ENCODE results near the gene UQCC5. TPM values are rescaled to one million over a fixed set of nuclear protein-coding genes. Genes with fewer than 3 reads are reported as not detected.

The UQCC5 gene
- total RNA-seq, 2 donors from 2014 or later: 4.9 to 8.0 TPM

DNA sequence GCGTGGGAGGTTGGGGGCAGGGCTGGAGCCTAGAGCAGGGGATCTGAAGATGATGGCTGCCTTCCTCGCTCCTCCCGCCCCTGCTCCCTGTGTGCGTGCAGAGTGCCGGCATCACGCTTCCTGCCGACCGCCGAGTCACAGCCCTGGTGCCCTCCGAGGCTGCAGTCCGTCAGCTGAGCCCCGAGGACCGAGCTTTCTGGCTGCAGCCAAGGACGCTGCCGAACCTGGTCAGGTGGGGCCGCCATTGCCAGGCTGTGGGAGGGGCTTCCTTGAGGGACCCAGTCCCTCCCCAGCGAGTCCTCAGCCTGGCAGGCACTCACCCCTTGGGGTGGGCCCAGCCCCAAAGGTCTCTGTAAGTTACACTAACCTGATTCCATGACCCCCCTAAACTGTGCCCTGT lies 23.7 kb upstream of the UQCC5 start:
- Mint-ChIP-seq H3K4me1 (no peaks in the 10 kb centered on the region), H3K27me3 (no peaks in the 10 kb centered on the region), H3K4me3 (no peak overlapping the region), H3K36me3 (ENCODE audit: low read depth) (no peaks in the 10 kb centered on the region), H3K27ac (no peak overlapping the region)
- no peak for DNase-seq
- no peaks in the 10 kb centered on the region for H3K9me3 ChIP-seq (ENCODE audit: control insufficient read depth, low read length, poor library complexity, severe bottlenecking)
- ATAC-seq: no peak

DNA sequence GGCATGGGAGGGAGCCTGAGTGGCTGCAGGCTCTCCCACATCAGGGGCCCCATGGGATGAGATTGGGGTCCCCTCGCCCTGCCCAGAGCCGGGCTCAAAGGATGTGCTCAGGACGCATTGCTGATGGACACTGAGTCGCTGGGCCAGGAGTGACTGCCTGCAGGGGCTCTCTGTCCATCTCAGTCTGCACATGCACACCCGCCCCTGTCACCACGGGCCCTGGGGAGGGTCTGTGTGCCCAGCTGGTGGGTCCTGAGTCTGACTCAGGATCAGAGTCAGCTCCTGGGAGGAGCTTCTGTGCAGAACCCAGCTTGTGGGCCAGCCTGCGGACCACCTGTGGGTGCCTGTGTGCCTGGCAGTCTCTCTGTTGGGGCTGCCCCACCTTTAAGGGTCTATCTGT lies 23.1 kb upstream of the UQCC5 start:
- Mint-ChIP-seq H3K4me1 (no peaks in the 10 kb centered on the region), H3K36me3 (ENCODE audit: low read depth) (no peaks in the 10 kb centered on the region), H3K27me3 (no peaks in the 10 kb centered on the region), H3K4me3 (no peak overlapping the region), H3K27ac (no peak overlapping the region)
- no peaks in the 10 kb centered on the region for H3K9me3 ChIP-seq (ENCODE audit: control insufficient read depth, low read length, poor library complexity, severe bottlenecking)
- ATAC-seq (no peak), DNase-seq (no peak)

DNA sequence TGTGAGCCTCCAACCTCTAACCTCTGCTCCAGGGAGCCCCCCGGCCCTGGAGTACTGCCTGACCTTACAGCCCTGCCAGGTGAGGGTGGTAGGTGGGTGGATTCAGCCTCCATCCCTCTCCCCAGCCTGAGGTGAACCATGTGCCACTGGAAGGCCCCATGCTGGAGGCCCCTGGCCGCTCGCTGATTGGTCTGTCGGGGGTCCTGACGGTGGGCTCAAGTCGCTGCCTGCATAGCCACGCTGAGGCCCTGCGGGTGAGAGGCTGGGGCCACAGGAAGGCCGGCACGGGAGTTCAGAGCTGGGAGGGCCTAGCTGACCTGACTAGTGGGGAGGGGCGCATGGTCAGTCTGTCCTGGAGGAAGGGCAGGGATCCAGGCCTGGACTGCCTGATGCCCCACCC lies 21.8 kb upstream of the UQCC5 start:
- no peaks in the 10 kb centered on the region for H3K27me3 Mint-ChIP-seq
- ATAC-seq: no peak
- no peaks in the 10 kb centered on the region for H3K36me3 Mint-ChIP-seq (ENCODE audit: low read depth)

DNA sequence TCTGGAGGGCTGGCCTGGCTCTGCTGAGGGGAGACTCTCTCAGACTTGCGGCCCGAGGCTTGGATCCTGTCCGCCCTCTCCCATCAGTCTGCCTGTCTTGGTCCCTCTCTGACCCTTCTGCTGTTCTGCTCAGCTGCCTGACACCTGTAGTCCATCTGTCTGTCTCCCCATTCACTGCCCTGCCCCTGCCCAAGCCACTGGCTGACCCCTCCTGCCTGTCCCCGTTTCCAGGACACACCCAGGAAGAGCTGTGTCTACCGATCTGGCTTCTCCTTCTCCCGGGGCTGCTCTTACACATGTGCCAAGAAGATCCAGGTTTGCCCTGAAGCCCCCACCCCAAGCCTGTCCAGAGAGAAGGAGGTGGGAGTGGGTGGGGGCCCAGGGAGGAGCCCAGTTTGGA lies 21.2 kb upstream of the UQCC5 start:
- no peaks in the 10 kb centered on the region for H3K9me3 ChIP-seq (ENCODE audit: control insufficient read depth, low read length, poor library complexity, severe bottlenecking)
- Mint-ChIP-seq H3K27ac (no peak overlapping the region), H3K4me1 (no peaks in the 10 kb centered on the region), H3K27me3 (no peaks in the 10 kb centered on the region), H3K36me3 (ENCODE audit: low read depth) (no peaks in the 10 kb centered on the region), H3K4me3 (no peak overlapping the region)
- no peak for DNase-seq
- no peak for ATAC-seq

More for the DNA sequence above, 21.8 kb upstream of the UQCC5 start:
- Mint-ChIP-seq H3K27ac (no peak overlapping the region), H3K4me3 (no peak overlapping the region), H3K4me1 (no peaks in the 10 kb centered on the region)
- DNase-seq: no peak
- no peaks in the 10 kb centered on the region for H3K9me3 ChIP-seq (ENCODE audit: control insufficient read depth, low read length, poor library complexity, severe bottlenecking)

DNA sequence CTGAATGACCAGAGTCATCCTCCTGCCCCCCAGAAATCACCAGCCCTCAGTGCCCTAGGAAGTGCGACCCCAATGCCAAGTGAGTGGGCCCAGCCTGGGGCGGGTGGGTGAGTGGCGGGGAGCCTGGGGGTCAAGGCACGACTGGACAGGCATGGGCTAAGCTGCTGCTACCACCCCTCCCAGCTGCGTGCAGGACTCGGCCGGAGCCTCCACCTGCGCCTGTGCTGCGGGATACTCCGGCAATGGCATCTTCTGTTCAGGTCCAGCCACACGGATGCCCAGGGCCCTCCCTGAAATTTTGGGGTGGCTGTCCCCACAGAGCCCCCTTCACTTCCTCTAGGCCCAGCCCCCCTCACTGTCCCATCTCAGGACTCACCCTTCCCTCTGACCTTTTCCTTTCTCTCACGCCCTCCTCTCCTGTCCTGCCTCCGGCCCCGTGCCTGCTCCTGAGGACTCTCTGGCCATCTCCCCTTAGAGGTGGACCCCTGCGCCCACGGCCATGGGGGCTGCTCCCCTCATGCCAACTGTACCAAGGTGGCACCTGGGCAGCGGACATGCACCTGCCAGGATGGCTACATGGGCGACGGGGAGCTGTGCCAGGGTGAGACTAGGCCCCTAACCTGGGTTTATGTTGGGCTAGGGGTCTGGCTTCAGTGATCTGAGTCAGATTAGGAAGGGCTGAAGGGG lies 19.8 kb upstream of the UQCC5 start:
- no peak overlapping the region for H3K27ac Mint-ChIP-seq
- no peaks in the 10 kb centered on the region for H3K27me3 Mint-ChIP-seq
- H3K9me3 ChIP-seq (ENCODE audit: control insufficient read depth, low read length, poor library complexity, severe bottlenecking): no peaks in the 10 kb centered on the region
- no peak for DNase-seq
- no peaks in the 10 kb centered on the region for H3K36me3 Mint-ChIP-seq (ENCODE audit: low read depth)
- H3K4me1 Mint-ChIP-seq: peaks cover 2% of the 10 kb centered on the region
- no peak overlapping the region for H3K4me3 Mint-ChIP-seq
- no peak for ATAC-seq

DNA sequence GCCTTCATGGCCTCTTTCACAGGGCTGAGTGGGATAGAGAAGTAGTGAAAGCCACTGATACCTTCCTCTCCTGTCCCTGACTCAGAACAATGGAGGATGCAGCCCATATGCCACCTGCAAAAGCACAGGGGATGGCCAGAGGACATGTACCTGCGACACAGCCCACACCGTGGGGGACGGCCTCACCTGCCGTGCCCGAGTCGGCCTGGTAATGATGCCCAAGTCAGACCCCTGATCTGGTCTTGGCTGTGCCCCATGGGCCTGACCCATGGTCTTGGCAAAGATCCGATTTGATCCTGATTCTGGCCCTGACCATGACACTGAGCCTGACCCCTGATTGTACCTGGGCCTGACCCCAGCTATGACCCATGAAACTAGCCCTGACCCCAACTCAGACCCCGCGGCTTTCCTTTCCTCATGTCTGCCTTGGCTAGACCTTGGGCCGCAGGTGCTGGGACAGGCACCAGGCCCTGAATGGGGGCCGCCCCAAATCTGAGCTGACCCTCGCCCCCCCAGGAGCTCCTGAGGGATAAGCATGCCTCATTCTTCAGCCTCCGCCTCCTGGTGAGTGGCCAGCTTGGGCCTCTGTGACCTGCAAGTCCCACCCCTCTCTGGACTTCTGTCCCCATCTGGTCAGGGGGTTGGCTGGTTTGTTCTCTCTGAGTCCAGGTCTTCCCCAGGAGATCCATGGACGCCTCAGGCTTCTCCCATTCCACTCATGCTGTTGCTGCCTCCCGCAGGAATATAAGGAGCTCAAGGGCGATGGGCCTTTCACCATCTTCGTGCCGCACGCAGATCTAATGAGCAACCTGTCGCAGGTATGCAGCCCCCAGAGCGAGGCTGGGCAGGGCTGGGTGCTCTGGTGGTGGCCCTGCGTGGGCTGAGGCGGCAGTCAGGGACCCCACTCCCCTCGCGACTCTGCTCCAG lies 18.3 kb upstream of the UQCC5 start:
- no peaks in the 10 kb centered on the region for H3K36me3 Mint-ChIP-seq (ENCODE audit: low read depth)
- ATAC-seq: no peak
- peaks cover 2% of the 10 kb centered on the region for H3K4me1 Mint-ChIP-seq

DNA sequence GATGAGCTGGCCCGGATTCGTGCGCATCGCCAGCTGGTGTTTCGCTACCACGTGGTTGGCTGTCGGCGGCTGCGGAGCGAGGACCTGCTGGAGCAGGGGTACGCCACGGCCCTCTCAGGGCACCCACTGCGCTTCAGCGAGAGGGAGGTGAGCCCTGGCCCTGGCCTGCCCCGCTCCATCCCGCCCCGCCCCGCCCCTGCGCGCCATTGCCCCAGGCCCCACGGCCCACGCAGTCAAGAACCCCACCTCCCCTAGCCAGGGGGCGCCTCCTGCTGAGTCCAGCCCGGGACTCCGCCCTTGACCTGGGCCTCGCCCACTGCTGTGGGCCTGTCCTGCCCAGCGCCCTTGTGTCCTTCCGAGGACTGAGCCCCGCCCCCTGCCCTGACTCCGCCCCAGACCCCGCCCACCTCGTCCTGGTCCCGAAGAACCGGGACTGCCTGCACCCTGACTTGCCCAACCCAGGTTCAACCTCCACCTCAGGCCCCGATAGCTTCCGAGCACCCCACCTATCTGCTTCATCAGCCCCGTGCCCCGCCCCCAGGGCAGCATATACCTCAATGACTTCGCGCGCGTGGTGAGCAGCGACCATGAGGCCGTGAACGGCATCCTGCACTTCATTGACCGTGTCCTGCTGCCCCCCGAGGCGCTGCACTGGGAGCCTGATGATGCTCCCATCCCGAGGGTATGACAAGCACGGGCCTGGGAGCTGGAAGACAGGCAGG lies 17.5 kb upstream of the UQCC5 start:
- no peak for DNase-seq
- H3K36me3 Mint-ChIP-seq (ENCODE audit: low read depth): no peaks in the 10 kb centered on the region
- no peak for ATAC-seq
- peaks cover 2% of the 10 kb centered on the region for H3K4me1 Mint-ChIP-seq
- H3K9me3 ChIP-seq (ENCODE audit: control insufficient read depth, low read length, poor library complexity, severe bottlenecking): no peaks in the 10 kb centered on the region
- no peaks in the 10 kb centered on the region for H3K27me3 Mint-ChIP-seq
- H3K4me3 Mint-ChIP-seq: no peak overlapping the region
- H3K27ac Mint-ChIP-seq: no peak overlapping the region

More for the DNA sequence above, 18.3 kb upstream of the UQCC5 start:
- DNase-seq: no peak
- H3K27ac Mint-ChIP-seq: no peak overlapping the region
- no peaks in the 10 kb centered on the region for H3K9me3 ChIP-seq (ENCODE audit: control insufficient read depth, low read length, poor library complexity, severe bottlenecking)
- no peaks in the 10 kb centered on the region for H3K27me3 Mint-ChIP-seq
- H3K4me3 Mint-ChIP-seq: no peak overlapping the region

DNA sequence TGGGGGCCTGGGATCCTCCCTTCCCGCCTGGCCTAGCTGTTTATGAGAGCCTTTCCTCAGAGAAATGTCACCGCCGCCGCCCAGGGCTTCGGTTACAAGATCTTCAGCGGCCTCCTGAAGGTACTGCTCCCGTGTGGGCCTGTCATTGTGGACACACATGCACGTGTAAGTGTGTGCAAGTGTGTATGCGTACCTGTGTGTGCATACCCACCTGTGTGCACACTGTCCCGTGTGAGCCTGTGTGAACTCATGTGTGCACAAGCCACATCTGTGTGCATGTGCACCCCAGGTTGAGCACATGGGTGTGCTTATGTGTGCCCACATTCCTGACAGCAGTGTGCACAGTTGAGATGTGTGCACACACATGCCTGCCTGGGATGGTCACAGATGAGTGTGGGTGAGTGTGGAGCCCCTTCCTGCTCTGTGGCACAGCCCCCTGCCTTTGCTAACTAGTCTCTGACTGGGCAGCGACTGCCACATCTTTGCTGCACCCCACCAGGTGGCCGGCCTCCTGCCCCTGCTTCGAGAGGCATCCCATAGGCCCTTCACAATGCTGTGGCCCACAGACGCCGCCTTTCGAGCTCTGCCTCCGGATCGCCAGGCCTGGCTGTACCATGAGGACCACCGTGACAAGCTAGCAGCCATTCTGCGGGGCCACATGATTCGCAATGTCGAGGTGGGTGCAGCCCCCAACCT lies 16.8 kb upstream of the UQCC5 start:
- ATAC-seq: no peak
- H3K4me3 Mint-ChIP-seq: no peak overlapping the region
- DNase-seq: no peak
- no peaks in the 10 kb centered on the region for H3K36me3 Mint-ChIP-seq (ENCODE audit: low read depth)
- no peaks in the 10 kb centered on the region for H3K27me3 Mint-ChIP-seq
- no peak overlapping the region for H3K27ac Mint-ChIP-seq
- H3K4me1 Mint-ChIP-seq: peaks cover 2% of the 10 kb centered on the region
- H3K9me3 ChIP-seq (ENCODE audit: control insufficient read depth, low read length, poor library complexity, severe bottlenecking): no peaks in the 10 kb centered on the region

DNA sequence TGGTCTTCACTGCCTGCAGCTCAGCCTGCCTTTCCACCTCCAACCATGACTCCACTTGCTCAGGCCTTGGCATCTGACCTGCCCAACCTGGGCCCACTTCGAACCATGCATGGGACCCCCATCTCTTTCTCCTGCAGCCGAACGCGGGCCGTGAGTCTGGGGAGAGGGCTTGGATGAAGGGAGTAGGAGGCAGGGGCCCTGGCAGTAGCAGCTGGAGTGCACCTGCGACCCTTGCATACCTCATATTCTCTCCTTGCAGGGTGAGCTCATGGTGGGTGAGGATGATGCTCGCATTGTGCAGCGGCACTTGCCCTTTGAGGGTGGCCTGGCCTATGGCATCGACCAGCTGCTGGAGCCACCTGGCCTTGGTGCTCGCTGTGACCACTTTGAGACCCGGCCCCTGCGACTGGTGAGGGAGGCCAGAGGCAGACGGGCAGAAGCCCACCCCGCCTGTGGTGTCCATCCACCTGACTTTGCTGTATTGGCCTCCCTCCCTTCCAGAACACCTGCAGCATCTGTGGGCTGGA lies 16.2 kb upstream of the UQCC5 start:
- no peak overlapping the region for H3K4me3 Mint-ChIP-seq

DNA sequence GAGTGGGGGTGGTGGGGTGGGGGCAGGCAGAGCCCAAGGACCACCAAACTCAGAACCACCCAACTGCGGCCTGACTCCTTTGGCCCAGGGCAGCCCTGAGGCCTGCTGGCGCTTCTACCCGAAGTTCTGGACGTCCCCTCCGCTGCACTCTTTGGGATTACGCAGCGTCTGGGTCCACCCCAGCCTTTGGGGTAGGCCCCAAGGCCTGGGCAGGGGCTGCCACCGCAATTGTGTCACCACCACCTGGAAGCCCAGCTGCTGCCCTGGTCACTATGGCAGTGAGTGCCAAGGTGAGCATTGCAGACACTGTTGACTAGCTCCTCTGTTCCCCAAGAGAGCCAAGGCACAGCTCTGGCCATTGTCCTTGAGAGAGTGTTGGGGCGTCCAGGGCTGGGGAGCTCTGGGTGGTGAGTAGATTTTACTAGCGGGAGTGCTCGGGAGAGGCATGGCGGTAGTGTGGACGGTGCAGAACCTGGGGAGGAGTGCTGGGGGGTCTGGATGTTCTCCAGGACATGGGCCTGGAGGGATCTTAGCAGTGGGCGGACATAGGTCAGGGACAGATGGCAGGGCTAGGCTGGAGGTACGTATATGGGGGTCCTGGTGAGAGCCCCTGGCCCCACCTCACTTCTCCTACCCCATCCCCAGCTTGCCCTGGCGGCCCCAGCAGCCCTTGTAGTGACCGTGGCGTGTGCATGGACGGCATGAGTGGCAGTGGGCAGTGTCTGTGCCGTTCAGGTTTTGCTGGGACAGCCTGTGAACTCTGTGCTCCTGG lies 15.5 kb upstream of the UQCC5 start:
- H3K27ac Mint-ChIP-seq: no peak overlapping the region
- H3K4me3 Mint-ChIP-seq: no peak overlapping the region
- ATAC-seq: no peak
- H3K4me1 Mint-ChIP-seq: peaks cover 2% of the 10 kb centered on the region
- H3K27me3 Mint-ChIP-seq: no peaks in the 10 kb centered on the region
- H3K9me3 ChIP-seq (ENCODE audit: control insufficient read depth, low read length, poor library complexity, severe bottlenecking): no peaks in the 10 kb centered on the region
- DNase-seq: no peak
- H3K36me3 Mint-ChIP-seq (ENCODE audit: low read depth): no peaks in the 10 kb centered on the region

More for the DNA sequence above, 16.2 kb upstream of the UQCC5 start:
- Mint-ChIP-seq H3K27me3 (no peaks in the 10 kb centered on the region), H3K36me3 (ENCODE audit: low read depth) (no peaks in the 10 kb centered on the region), H3K4me1 (peaks cover 2% of the 10 kb centered on the region), H3K27ac (no peak overlapping the region)
- ATAC-seq: no peak
- DNase-seq: no peak
- H3K9me3 ChIP-seq (ENCODE audit: control insufficient read depth, low read length, poor library complexity, severe bottlenecking): no peaks in the 10 kb centered on the region

DNA sequence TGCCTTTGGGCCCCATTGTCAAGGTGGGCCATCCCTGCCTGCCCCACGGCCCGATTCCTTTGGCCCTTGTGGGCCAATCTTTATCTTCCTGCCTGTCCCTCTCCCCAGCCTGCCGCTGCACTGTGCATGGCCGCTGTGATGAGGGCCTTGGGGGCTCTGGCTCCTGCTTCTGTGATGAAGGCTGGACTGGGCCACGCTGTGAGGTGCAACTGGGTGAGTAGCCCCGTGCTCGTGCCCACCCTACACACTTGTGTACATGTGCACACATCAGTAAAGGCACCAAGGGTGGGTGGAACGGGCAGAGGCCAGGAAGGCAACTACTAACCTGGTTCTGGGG lies 14.9 kb upstream of the UQCC5 start:
- H3K36me3 Mint-ChIP-seq (ENCODE audit: low read depth): no peaks in the 10 kb centered on the region
- H3K4me3 Mint-ChIP-seq: no peak overlapping the region
- DNase-seq (no peak), ATAC-seq (no peak)
- H3K27ac Mint-ChIP-seq: no peak overlapping the region
- no peaks in the 10 kb centered on the region for H3K27me3 Mint-ChIP-seq
- no peaks in the 10 kb centered on the region for H3K9me3 ChIP-seq (ENCODE audit: control insufficient read depth, low read length, poor library complexity, severe bottlenecking)
- peaks cover 2% of the 10 kb centered on the region for H3K4me1 Mint-ChIP-seq

DNA sequence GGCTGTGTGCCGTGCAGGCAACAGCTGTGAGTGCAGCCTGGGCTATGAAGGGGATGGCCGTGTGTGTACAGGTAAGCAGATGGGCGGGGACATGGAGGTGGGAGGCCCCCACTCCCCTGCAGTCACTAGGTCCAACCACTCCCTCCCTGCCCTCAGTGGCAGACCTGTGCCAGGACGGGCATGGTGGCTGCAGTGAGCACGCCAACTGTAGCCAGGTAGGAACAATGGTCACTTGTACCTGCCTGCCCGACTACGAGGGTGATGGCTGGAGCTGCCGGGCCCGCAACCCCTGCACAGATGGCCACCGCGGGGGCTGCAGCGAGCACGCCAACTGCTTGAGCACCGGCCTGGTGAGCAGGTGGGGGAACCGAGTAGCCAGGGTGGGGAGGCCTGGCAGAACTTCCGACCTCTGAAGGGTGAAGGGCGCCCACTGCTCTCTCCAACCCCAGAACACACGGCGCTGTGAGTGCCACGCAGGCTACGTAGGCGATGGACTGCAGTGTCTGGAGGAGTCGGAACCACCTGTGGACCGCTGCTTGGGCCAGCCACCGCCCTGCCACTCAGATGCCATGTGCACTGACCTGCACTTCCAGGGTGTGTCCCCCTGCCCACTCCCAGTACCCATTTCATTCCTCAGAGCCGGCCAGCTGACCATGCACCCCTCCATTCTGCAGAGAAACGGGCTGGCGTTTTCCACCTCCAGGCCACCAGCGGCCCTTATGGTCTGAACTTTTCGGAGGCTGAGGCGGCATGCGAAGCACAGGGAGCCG lies 14.3 kb upstream of the UQCC5 start:
- DNase-seq (no peak), ATAC-seq (no peak)
- Mint-ChIP-seq H3K36me3 (ENCODE audit: low read depth) (no peaks in the 10 kb centered on the region), H3K27ac (no peak overlapping the region), H3K4me3 (no peak overlapping the region), H3K27me3 (no peaks in the 10 kb centered on the region), H3K4me1 (peaks cover 2% of the 10 kb centered on the region)
- H3K9me3 ChIP-seq (ENCODE audit: control insufficient read depth, low read length, poor library complexity, severe bottlenecking): no peaks in the 10 kb centered on the region

Data from T-helper 17 cell (primary cell).